Measurements from ENCODE around the gene GAS6. TPM values are rescaled to one million over a fixed set of nuclear protein-coding genes. Genes with fewer than 3 reads are reported as not detected.

The GAS6 gene
- total RNA-seq, 2 donors from 2014 or later, result 83.0 to 145 TPM

DNA sequence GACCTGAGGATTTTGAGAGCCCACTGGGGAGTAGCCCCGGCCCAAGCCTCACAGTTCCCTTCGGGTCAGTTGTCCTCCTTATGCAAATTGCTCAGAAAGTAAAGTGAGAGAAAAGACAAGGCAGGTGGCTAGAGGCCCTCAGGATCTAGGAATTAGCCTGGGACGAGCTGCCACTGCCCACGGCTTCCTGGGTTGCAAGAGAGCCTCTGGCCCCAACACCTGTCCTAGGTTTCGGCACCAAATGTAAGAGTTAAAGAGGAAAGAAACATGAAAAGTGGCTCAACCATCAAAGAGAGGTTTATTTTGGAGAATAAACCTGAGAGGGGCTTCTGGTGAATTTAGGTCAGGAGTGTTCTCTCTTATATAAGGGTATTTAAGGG is 79.2 kb downstream of the GAS6 start:
- WGBS, 2 donors, result 88 to 96% methylated on average over 4 to 5 of the region's 5 CpGs
- intact Hi-C loops (cut with DNase I), result no loop called here
- TF ChIP-seq POLR2A (IDR thresholded peaks at IDR 0.05) (no peak), CTCF (IDR thresholded peaks at IDR 0.05) (no peak)

DNA sequence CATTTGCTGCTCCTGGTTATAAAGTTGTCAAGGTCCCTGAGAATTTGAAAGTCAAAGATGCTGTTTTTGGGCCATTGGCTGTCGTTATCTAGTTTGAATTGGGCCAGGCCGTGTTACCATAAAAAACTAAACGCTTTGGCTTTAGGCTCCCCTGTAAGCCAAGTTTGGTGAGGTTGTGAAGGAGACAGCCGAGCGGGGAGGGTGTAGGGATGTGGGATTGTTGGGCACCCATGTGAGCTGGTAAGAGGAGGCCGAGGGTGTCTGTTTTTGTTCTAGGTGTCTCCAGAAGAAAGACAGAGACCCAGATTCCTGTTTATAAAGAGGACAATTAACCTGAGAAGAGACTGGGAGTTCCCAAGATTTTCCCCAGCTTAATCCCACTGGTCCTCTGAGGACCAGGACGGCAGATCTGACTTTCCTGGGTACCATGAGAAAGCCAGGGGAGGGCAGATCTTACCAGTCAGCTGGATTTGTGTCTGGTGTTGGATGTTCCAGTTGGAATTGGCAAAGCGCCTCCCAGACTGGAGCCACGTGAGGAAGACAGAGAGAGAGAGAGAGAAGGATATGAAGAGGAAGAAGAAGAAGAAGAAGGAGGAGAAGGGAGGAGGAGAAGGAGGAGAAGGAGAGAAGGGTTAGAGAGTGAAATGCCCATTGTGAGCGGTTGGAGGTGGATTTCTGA is 79.8 kb downstream of the GAS6 start:
- H3K4me1 ChIP-seq, result no peaks in the 10 kb centered on the region
- DNase-seq, result no peak

More for the DNA sequence above, 79.2 kb downstream of the GAS6 start:
- Histone ChIP-seq H3K9me3 (no peaks in the 10 kb centered on the region), H3K4me1 (no peaks in the 10 kb centered on the region), H3K36me3 (replicated peaks in 1 of 2; ENCODE audit: insufficient read depth in 1 of 2, low read depth in 2 of 2) (no peaks in the 10 kb centered on the region), H3K27me3 (no peaks in the 10 kb centered on the region), H3K27ac (no peak overlapping the region), H3K4me3 (no peak overlapping the region)
- DNase-seq, result no peak
- ATAC-seq, result no peak

GRCh38 chr13:113783200-113783881 is 80.5 kb downstream of the GAS6 start:
- intact Hi-C loops (cut with DNase I), result no loop called here
- ATAC-seq (no peak), DNase-seq (peak in 1 of 4 donors; percentile 16)
- no peak for TF ChIP-seq CTCF (IDR thresholded peaks at IDR 0.05)
- no peak for TF ChIP-seq POLR2A (IDR thresholded peaks at IDR 0.05)
- no peaks in the 10 kb centered on the region for H3K27me3 ChIP-seq
- H3K27ac ChIP-seq, result no peak overlapping the region
- H3K36me3 ChIP-seq (replicated peaks in 1 of 2; ENCODE audit: insufficient read depth in 1 of 2, low read depth in 2 of 2), result no peaks in the 10 kb centered on the region
- WGBS, 2 donors, result 44 to 50% methylated on average over 12 of the region's 12 CpGs
- H3K4me1 ChIP-seq, result no peaks in the 10 kb centered on the region
- no peak overlapping the region for H3K4me3 ChIP-seq
- no peaks in the 10 kb centered on the region for H3K9me3 ChIP-seq

More for the DNA sequence above, 79.8 kb downstream of the GAS6 start:
- no peak overlapping the region for H3K27ac ChIP-seq
- WGBS, 2 donors, result 81 to 82% methylated on average over 10 of the region's 10 CpGs
- H3K4me3 ChIP-seq, result no peak overlapping the region
- H3K9me3 ChIP-seq, result no peaks in the 10 kb centered on the region
- ATAC-seq, result no peak
- intact Hi-C loops (cut with DNase I), result no loop called here
- TF ChIP-seq CTCF (IDR thresholded peaks at IDR 0.05), result no peak
- no peak for TF ChIP-seq POLR2A (IDR thresholded peaks at IDR 0.05)
- no peaks in the 10 kb centered on the region for H3K36me3 ChIP-seq (replicated peaks in 1 of 2; ENCODE audit: insufficient read depth in 1 of 2, low read depth in 2 of 2)
- no peaks in the 10 kb centered on the region for H3K27me3 ChIP-seq

DNA sequence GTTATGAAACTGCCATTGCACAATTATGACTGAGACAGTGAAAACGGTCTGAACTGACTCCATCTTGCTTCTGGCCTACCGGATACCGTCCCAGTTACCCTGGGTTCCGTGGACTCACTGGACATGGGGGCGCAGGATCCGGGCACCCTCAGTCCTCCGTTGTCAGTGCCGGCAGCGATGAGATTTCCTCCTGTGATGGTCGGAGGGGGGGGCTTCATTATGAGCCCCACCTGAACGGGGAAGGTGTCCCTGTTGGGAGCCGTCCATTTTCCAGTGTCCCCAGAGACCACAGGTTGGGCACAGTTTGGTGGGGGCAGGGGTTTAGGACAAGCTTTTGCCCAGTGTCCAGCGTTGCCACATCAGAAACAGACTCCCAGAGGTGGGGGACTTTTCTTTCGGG is 81.4 kb downstream of the GAS6 start:
- WGBS, 2 donors, result 82 to 85% methylated on average over 11 to 14 of the region's 14 CpGs

More for the DNA sequence above, 81.4 kb downstream of the GAS6 start:
- no peak for DNase-seq
- H3K4me1 ChIP-seq, result no peaks in the 10 kb centered on the region
- H3K9me3 ChIP-seq, result no peaks in the 10 kb centered on the region
- no peaks in the 10 kb centered on the region for H3K27me3 ChIP-seq
- TF ChIP-seq POLR2A (IDR thresholded peaks at IDR 0.05), result no peak
- TF ChIP-seq CTCF (IDR thresholded peaks at IDR 0.05), result no peak
- H3K4me3 ChIP-seq, result no peak overlapping the region
- no peak overlapping the region for H3K27ac ChIP-seq
- H3K36me3 ChIP-seq (replicated peaks in 1 of 2; ENCODE audit: insufficient read depth in 1 of 2, low read depth in 2 of 2), result no peaks in the 10 kb centered on the region
- no peak for ATAC-seq
- intact Hi-C loops (cut with DNase I), result no loop called here
